Stimulated activated CD4-positive, alpha-beta T cell treated with anti-CD3 and anti-CD28 coated beads, Interleukin-1b, Interleukin-23, amount 100 ng/mL, for 48 hours (primary cell): Measurements from ENCODE around the gene NUP210.
A peak's percentile ranks its signal among the peaks of the same experiment; 100 is the strongest.

ENCODE experiments used
- DNase-seq: peaks from one replicate; pipeline ENCODE4 v3.0.0-alpha.2; 2020

Gene NUP210

GRCh38 chr3:13346481-13347389, 73.4 kb downstream of the NUP210 start:
- peak; percentile 79 for DNase-seq

- DNase-seq = no peak
These were observed 74.3 kb downstream of the NUP210 start for GRCh38 chr3:13345772-13346171.

DNA sequence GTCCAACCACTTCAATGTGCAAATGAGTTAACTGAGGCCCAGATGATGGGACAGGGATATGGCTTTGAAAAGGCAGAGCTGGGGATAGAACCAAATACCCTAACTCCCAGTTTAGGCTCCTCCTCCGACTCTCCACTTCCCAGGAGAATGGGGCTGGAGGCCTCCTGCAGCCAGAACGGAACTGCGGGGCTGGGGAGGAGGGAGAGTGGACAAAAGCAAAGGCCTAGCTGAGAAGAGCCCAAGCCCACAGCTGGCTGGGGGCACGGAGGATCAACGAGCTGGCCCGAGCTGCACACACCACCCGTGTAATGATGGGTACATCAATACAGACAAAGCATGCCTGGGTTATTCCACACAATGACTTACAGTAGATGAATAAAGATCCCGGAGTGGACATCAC, 74.8 kb downstream of the NUP210 start:
- DNase-seq = no peak

DNA sequence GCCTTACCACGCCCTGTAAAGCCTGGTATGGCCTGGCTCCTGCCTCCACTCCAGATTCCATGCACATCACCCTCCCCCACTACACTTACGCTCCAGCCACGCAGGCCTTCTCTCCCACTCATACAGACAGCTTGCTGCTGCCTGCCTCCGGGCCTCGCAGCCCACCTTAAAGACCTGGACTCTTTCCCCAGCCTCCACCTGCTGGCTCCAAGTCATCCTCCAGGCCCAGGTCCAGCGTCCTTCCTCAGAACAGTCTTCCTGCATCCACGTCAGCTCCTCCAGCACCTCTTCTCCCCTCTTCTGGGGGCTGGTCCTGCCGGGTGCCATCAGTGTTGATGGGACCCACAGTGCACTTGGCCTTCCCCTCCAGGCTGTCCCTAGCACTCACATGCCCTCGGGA, 75.5 kb downstream of the NUP210 start:
- DNase-seq = no peak

DNA sequence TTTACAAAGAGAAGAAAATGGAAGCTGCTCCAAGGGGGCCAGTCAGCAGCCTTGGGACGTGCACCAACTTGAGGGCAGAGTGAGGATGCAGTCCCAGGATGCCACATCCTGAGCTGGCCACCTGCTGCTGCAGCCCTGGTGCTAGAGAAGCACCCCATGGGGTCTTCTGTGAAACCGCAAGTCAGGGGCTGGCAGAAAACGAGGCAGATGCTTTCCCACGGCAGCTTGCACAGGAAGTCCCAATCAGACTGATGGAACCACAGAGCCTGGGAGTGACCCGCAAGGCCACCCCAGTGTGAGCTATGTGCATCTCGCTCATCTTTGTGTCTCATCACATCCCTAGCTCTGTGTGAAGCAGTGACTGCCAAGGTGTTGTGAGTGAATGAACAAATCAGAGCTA, 76.5 kb downstream of the NUP210 start:
- no peak for DNase-seq

- no peak for DNase-seq
These were observed 78.8 kb downstream of the NUP210 start for GRCh38 chr3:13341229-13341905.

DNA sequence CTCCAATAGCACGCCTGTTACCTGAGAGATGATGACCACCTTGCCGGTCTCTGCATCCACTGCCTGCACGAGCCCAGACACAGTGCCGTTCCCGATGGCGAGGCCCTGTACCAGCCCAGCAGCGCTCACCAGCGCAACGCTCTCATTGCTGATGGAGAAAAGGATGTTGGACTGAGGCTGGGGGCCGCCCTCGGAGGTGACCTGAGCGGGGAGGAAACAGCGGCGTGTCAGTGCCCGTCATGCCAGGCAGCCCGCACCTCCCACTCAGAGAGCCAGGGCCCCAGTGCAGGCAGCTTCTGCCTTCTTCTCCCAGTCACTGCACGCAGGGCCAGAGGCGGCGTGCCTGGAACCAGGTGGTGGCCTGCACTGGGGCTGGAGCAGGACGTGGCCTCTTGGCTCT, 80.3 kb downstream of the NUP210 start:
- DNase-seq = no peak

GRCh38 chr3:13338996-13339395, 81.1 kb downstream of the NUP210 start:
- no peak for DNase-seq

DNA sequence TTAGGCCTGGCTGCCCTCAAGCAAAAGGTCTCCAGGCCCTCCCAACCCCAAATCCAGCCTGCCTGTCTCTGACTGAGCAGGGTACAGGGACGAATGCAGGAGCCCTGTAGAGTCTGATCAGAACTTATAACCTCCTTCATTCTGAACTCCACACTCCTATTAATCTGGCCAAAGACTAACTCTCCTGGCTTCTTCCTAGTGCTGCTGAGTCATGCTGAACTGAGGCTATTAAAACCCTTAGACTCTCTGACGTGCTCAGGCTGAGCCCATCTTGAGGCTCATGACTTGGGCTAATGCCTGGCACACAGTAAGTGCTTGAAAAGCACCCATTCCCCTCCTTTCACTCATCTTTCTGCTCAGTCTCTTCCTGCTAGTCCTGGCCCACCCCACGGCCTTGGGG, 81.9 kb downstream of the NUP210 start:
- no peak for DNase-seq

DNA sequence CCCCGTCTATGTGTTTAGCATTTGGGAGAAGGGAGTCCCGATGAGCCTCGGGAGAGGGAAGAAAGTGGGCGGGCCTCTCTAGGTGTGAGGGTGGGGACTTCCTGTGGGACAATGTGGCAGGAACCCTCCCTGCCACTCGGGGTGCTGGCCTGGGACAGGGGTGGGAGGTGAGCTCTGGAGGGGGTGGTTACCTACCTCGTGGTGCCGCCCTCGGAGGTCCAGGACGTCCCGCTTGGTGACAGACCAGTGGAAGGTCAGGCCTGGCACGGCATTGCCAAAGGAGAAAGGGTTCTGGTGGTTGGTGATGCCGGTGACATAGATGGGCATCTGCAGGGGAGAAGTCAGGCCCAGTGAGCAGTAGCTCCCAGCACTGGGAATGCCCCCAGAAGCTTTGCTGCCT, 83.5 kb downstream of the NUP210 start:
- DNase-seq = no peak

DNA sequence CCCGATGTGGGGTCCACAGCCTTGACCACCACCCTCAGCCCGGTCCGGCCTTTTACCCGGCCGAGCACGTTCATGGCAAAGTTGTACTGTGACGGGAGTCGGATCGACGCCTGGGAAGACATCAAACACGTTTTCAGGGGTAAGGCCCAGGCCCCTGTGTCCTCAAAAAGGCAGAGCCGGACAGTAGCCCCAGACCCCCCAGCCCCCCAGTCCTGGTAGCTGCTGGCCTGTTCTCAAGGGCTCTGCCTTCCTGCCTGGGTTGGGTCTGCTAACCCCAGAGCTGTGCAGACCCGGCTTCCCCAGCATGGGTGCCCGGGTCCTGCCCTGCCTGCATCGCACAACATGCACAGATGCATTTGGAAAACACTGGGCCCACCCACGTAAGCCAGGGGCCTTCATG, 84.6 kb downstream of the NUP210 start:
- no peak for DNase-seq

- no peak for DNase-seq
These were observed 85.1 kb downstream of the NUP210 start for GRCh38 chr3:13335059-13335458.

DNA sequence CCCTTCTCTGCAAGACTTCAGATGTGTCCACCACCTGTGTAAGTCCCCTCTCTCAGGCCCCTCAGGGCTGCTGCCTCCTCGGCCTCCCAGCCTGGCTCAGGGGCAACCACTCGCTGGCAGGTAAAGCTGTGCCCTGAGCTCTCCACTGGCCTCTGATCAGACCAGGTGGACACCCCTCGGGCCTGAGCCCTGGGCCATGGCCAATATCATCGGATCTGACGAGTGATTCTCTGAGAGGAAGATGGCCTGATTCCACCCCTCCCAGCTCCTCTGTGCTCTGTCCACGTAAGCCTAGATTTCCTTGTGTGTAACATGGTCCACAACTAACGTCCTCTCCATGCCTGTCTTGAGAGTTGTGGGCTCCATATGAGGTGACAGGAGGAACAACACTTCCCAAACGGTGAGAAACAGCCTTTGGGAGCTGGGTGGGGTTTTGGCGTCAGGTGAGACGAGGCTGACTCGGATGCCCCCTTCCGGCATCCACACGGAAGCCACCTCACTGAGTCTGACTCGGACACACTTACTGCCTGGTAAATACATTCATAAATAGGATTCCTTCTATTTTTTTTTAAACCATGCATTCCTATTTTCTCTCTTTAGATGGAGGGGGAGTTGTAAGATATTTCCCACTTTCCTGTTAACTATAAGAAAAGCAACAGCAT, 86.8 kb downstream of the NUP210 start:
- no peak for DNase-seq

GRCh38 chr3:13332740-13333139, 87.4 kb downstream of the NUP210 start:
- DNase-seq = no peak

DNA sequence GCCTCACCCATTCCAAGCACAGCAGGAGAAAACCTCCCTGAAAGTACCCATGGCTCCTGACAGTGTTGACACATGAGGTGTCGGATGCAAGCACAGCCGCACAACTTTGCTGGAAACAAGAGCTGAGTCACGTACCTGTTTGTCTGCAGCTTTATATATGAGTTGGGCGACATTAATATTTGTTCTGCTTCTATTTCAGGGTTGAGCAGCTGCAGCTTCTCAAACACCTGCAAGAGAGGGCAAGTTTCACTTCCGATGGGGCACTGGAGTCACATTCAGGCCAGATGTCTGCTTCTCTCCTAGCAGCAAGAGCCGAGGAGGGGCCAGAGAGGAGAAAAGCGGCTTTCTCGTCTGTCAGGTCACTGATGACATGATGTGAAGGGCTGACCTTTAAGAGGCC, 88.0 kb downstream of the NUP210 start:
- no peak for DNase-seq

DNA sequence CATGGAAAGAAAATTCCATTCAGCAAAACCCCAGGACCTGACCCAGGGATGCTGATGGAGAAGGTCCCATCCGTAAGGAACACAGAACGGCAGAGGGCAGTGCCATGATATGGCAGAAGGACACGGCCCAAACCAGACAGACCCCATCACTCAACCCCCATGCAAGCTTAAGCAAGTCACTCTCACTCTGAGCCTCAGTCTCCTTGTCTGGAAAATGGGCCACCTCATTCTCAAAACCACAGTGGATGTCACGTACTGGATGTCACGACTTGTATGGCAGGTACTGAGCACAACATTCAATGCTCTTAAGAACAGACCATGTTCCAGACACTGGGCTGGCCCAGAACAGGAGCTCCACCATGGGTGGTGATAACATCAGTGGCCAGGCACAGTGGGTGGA, 90.4 kb downstream of the NUP210 start:
- no peak for DNase-seq

- DNase-seq = no peak
These were observed 94.2 kb downstream of the NUP210 start for GRCh38 chr3:13325892-13326443.

DNA sequence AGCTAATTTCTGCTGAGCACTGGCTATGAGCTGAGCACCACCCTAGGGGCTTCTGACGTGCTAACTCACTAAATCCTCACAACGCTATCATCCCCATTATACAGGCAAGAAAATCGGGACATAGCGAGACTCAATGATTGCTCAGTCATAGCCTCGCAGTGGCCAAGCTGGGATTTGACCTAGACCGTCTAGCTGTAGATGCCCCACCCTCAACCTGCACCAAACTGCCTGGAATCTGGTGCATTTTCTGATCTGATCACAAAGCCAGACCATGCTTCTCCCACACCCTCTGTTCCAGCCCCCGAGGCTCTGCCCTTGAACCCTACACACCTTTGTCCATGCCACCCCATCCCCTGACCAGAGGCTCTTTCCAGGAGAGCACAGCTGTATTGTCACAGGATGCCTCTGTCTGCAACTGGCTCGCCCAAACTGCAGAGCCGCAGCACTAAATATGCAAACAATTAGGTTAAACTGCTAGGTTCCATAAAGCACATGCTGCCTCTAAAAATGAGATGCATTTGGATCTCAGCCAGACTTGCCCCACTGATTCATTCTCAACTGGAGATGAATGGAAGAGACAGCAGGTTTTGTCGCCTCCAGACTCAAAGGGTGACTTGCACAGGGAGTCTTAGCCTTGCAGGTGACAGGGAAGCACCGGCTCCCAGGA, 95.2 kb downstream of the NUP210 start:
- DNase-seq = no peak

- no peak for DNase-seq
These were observed 96.3 kb downstream of the NUP210 start for GRCh38 chr3:13323822-13324221.

GRCh38 chr3:13322324-13322723, 97.8 kb downstream of the NUP210 start:
- no peak for DNase-seq

DNA sequence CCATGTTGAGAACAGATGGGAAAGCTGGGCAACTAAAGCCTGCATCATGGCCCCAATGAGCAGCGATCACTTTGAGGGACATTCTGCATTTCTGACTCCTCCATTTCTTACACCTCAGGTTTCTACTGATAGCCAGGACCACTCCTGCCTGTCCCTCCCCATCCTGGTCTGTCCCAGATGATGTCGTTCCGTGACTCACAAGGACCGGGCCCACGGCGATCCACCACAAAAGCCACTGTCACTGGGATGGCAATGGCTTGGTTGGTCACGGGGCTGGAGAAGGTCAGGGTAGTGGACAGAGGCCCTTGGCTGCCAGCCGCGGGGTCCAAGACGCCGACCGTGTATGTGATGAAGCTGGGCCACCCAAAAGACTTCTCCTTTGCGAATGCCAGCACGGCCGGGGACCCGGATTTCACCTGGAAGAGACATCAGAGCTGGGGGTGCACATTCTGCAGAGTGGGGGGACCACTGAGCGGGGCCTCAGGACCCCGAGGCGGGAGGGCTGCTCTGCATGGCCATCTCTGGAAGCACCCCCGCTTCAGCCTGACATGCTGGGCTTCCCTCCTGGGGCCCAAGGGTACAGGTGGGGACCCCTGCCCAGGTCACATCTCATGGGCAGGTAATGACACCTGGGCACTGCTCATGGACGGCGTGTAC, 100.4 kb downstream of the NUP210 start:
- DNase-seq = no peak
